Femur (tissue), 1 donor: Measurements from ENCODE around the gene KCNA2.

Experiments
- DNase-seq: peaks from one replicate; pipeline ENCODE4 v3.0.0-alpha.2; 2017

Gene KCNA2

GRCh38 chr1:110605901-110606656, at the start of gene KCNA2:
KCNA2 (minus strand) TSS chr1:110606358; CDS start chr1:110604782, 1,576 bp downstream.
- DNase-seq: peak; percentile 75

- DNase-seq: no peak
These were observed 44.5 kb upstream of the KCNA2 start for GRCh38 chr1:110650609-110651008.

- DNase-seq: no peak
These were observed 42.3 kb upstream of the KCNA2 start for GRCh38 chr1:110648417-110648816.

GRCh38 chr1:110647254-110647891, 41.2 kb upstream of the KCNA2 start:
- no peak for DNase-seq

GRCh38 chr1:110645821-110646735, 39.9 kb upstream of the KCNA2 start:
- DNase-seq: no peak

GRCh38 chr1:110645211-110645610, 39.1 kb upstream of the KCNA2 start:
- DNase-seq: no peak

GRCh38 chr1:110643879-110644472, 37.8 kb upstream of the KCNA2 start:
- DNase-seq: no peak

- no peak for DNase-seq
These were observed 33.7 kb upstream of the KCNA2 start for GRCh38 chr1:110639724-110640386.

DNA sequence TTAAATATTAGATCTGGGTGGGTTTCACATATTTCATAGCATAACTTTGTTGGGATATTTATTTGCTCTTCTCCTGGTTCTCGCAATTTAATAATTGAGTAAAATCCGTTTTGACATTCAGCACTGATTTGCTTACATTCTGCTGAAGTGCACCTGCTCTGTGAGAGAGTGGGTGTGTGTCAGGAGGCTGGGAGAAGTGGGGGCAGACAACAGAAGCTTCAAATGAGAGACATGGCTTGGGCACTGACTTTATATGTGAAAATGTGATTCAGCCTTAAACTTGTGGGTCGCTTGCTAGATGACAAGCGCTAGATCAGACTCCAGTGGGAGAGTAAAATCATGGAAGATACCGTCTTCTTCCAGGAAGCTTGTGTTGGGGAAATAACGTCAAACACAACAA, 32.4 kb upstream of the KCNA2 start:
- no peak for DNase-seq

GRCh38 chr1:110638058-110638457, 31.9 kb upstream of the KCNA2 start:
- no peak for DNase-seq

- DNase-seq: no peak
These were observed 31.3 kb upstream of the KCNA2 start for GRCh38 chr1:110637475-110637874.

GRCh38 chr1:110636149-110636935, 30.2 kb upstream of the KCNA2 start:
- DNase-seq: no peak

DNA sequence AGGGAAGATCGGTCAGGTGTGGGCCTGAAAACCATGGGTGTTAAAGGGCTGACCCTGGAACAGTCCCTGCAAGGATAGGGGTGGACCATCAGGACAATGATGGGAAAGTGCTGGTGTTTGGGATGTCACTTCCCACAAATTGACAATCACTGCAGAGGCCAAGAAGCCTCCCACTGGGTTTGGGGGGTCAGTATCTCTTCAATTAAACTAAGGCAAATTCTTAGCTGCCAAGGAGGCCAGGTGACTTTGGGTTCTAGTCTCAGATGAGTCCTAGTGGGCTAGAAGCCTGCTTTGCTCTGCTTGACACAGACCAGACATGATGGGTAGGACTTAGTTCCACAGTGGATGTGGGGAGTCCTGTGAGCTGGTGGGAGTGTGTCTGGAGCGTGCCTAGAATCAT, 29.3 kb upstream of the KCNA2 start:
- no peak for DNase-seq

GRCh38 chr1:110634455-110635311, 28.5 kb upstream of the KCNA2 start:
- peak; percentile 75 for DNase-seq

DNA sequence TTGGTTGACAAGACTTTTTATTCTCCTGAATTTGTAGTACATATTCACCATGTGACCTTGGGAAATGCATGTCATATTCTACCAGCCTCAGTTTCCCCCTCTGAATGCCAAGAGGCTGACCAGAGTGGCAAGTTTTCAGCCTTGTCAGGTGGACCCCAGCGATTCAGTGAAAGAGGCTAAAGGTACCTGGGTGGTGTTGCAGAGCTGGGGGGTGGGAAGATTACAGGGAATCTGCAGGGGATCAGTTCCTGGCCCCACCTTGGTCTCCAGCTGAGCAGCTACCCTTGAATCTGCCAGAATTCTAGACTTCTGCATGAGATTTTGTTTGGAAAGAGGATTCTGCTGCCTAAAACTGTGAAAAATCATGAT, 27.9 kb upstream of the KCNA2 start:
- DNase-seq: no peak

GRCh38 chr1:110633646-110634030, 27.5 kb upstream of the KCNA2 start:
- DNase-seq: no peak

DNA sequence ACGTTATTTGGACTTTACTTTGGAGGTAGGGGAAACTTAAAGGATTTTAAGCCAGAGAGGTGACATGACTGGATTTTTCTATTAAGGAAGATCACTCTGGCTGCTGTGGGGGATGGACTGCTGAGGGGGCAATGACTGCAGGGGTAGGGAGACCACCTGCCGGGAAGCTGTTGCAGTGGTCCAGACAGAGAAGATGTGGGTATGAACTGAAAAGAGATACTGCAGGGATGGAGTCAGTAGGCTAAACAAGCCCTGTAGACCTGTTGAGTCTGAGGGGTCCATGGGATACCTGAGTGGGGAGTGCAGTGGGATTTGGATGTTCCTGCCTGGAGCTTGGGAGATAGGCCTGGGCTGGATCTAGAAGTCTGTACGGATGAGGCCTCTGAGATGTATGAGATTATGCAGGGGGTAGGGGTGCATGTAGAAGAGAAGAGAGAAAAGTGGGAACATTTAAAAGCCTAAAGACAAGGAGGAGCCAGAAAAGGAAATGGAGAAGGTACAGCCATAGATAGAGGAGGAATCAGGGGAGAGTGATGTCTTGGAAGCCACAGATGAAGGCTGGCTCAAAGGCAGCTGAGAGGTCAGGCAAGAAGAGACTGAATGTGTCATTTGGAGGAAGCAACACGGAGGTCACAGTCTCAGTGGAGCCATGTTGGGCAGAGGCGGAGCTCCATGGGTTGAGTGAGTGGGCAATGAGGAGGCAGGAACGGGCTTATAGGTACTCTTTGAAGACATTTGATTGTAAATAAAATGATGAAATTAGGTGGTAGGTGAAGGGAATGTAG, 25.9 kb upstream of the KCNA2 start:
- DNase-seq: no peak

DNA sequence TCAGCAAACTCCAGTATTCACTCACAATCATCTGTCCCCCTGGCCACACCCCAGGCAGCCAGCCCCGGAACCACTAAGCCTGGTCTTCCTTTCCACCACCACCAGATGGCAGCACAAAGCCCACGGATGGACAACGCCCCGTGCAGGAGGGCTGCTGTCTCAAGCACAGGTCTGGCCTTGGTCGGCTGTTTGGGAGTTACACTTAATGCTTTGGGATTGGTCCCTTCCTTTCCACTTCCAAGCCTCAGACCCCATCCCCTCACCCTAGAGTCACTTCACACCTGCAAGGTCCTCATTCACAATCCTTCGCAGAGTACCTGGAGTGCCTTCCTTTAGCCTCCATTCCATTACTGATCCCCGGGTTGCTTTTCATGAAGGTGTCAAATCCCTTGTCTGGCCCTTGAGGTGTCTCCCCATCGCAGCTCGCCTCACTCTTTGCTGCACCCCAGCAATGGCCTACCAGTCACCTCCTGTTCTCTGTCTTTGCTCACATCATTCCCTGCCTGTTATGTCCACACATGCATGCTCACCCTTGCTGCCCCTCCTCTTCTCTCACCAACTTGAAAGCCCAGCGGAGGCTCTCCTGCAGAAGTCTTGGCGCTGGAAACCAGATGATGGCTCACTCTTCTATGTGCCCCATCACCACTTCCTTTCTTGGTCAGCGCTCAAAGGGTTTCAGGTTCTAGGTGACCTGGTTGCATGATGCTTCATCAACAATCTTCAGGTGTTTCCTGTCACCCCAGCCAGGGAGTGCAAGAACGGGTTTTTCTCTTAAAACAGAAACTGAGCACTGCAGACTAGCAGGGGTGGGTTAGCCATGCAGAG, 24.9 kb upstream of the KCNA2 start:
- peak; percentile 69 for DNase-seq
